Large intestine (tissue), 3 donors: ENCODE measurements around the gene PON1. TPM values are rescaled to one million over a fixed set of nuclear protein-coding genes. Genes with fewer than 3 reads are reported as not detected.

ENCODE experiments used
- DNase-seq, 2 donors: peaks; one replicate each; pipeline versions ENCODE4 v3.0.0 to v3.0.0-alpha.2; 2013
- H3K27ac ChIP-seq: one replicate; pipeline ENCODE4 v1.5.1; 2013; ENCODE audit warnings: low read length
- H3K27me3 ChIP-seq: 2 replicates; pipeline ENCODE4 v1.6.1; 2013; ENCODE audit warnings: low read length; ENCODE audit not compliant: control insufficient read depth, insufficient read depth
- H3K36me3 ChIP-seq: 2 replicates; pipeline ENCODE4 v1.6.1; 2013; ENCODE audit warnings: low read length; ENCODE audit not compliant: control insufficient read depth, insufficient read depth
- H3K4me1 ChIP-seq: one replicate; pipeline ENCODE4 v1.6.1; 2013; ENCODE audit warnings: low read length; ENCODE audit not compliant: control insufficient read depth, insufficient read depth
- H3K4me3 ChIP-seq: one replicate; pipeline ENCODE4 v1.5.1; 2013; ENCODE audit warnings: low read length
- H3K9me3 ChIP-seq: one replicate; pipeline ENCODE4 v1.6.1; 2013; ENCODE audit warnings: mild to moderate bottlenecking, low read depth, low read length, moderate library complexity; ENCODE audit not compliant: control insufficient read depth
- WGBS: methylation state at CpG from one replicate; pipeline ENCODE4 v1.1.5; 2013; ENCODE audit warnings: low lambda C conversion rate; ENCODE audit not compliant: insufficient coverage; 5-methylcytosine and 5-hydroxymethylcytosine counted together
- polyA plus RNA-seq: library from polyadenylated mRNA; unstranded; fragments of 120-200 nt; gene quantifications from one replicate; pipeline ENCODE4 v1.2.1, GENCODE V29; 2013

Gene PON1
- polyA plus RNA-seq, 1 donor, result 2.3 TPM

- Histone ChIP-seq H3K27me3 (no peaks in the 10 kb centered on the region), H3K36me3 (no peaks in the 10 kb centered on the region), H3K4me3 (no peak overlapping the region), H3K27ac (no peak overlapping the region), H3K9me3 (no peaks in the 10 kb centered on the region), H3K4me1 (no peaks in the 10 kb centered on the region)
- DNase-seq, result no peak
- WGBS, result no CpG with 5 or more reads among the region's 1 CpG
Measured at GRCh38 chr7:95297041-95297440, 27.3 kb downstream of the PON1 start.

GRCh38 chr7:95296456-95296855 lies 27.9 kb downstream of the PON1 start:
- H3K4me3 ChIP-seq, result no peak overlapping the region
- no peaks in the 10 kb centered on the region for H3K27me3 ChIP-seq
- no peaks in the 10 kb centered on the region for H3K4me1 ChIP-seq
- H3K9me3 ChIP-seq, result no peaks in the 10 kb centered on the region
- H3K27ac ChIP-seq, result no peak overlapping the region
- no peak for DNase-seq
- WGBS, result no CpG with 5 or more reads among the region's 6 CpGs
- no peaks in the 10 kb centered on the region for H3K36me3 ChIP-seq

GRCh38 chr7:95295397-95295796 lies 28.9 kb downstream of the PON1 start:
- Histone ChIP-seq H3K4me1 (no peaks in the 10 kb centered on the region), H3K36me3 (peaks cover 2% of the 10 kb centered on the region), H3K9me3 (no peaks in the 10 kb centered on the region), H3K27me3 (no peaks in the 10 kb centered on the region), H3K4me3 (no peak overlapping the region), H3K27ac (no peak overlapping the region)
- DNase-seq, result no peak

- Histone ChIP-seq H3K9me3 (no peaks in the 10 kb centered on the region), H3K4me3 (no peak overlapping the region), H3K4me1 (no peaks in the 10 kb centered on the region), H3K36me3 (peaks cover 9% of the 10 kb centered on the region), H3K27me3 (no peaks in the 10 kb centered on the region), H3K27ac (no peak overlapping the region)
- 100% methylated on average over 2 of the region's 7 CpGs for WGBS
- no peak for DNase-seq
Measured at GRCh38 chr7:95290166-95290830, 34.0 kb downstream of the PON1 start.

GRCh38 chr7:95286096-95286495 lies 38.2 kb downstream of the PON1 start:
- Histone ChIP-seq H3K4me1 (no peaks in the 10 kb centered on the region), H3K27me3 (no peaks in the 10 kb centered on the region), H3K27ac (no peak overlapping the region), H3K9me3 (no peaks in the 10 kb centered on the region), H3K4me3 (no peak overlapping the region), H3K36me3 (peaks cover 15% of the 10 kb centered on the region)
- no peak for DNase-seq
- 50% methylated on average over 1 of the region's 2 CpGs for WGBS

GRCh38 chr7:95279417-95279816 lies 44.9 kb downstream of the PON1 start:
- Histone ChIP-seq H3K9me3 (no peaks in the 10 kb centered on the region), H3K27ac (no peak overlapping the region), H3K4me1 (no peaks in the 10 kb centered on the region), H3K27me3 (no peaks in the 10 kb centered on the region), H3K36me3 (peaks cover 11% of the 10 kb centered on the region), H3K4me3 (no peak overlapping the region)
- no peak for DNase-seq
- 33% methylated on average over 1 of the region's 2 CpGs for WGBS

- no peaks in the 10 kb centered on the region for H3K4me1 ChIP-seq
- no peak overlapping the region for H3K4me3 ChIP-seq
- H3K27me3 ChIP-seq, result no peaks in the 10 kb centered on the region
- no peak overlapping the region for H3K27ac ChIP-seq
- no peak for DNase-seq
- peaks cover 12% of the 10 kb centered on the region for H3K36me3 ChIP-seq
- H3K9me3 ChIP-seq, result no peaks in the 10 kb centered on the region
- WGBS, result 33% methylated on average over 1 of the region's 2 CpGs
Measured at GRCh38 chr7:95276114-95276513, 48.2 kb downstream of the PON1 start.

GRCh38 chr7:95269640-95270039 lies 54.7 kb downstream of the PON1 start:
- no peak for DNase-seq
- no peak overlapping the region for H3K4me3 ChIP-seq
- no peaks in the 10 kb centered on the region for H3K4me1 ChIP-seq
- no CpG with 5 or more reads among the region's 5 CpGs for WGBS
- no peaks in the 10 kb centered on the region for H3K9me3 ChIP-seq
- H3K27ac ChIP-seq, result no peak overlapping the region
- H3K27me3 ChIP-seq, result no peaks in the 10 kb centered on the region
- peaks cover 11% of the 10 kb centered on the region for H3K36me3 ChIP-seq

GRCh38 chr7:95267754-95268153 lies 56.6 kb downstream of the PON1 start:
- no peak for DNase-seq
- H3K4me1 ChIP-seq, result no peaks in the 10 kb centered on the region
- H3K27me3 ChIP-seq, result no peaks in the 10 kb centered on the region
- peaks cover 3% of the 10 kb centered on the region for H3K36me3 ChIP-seq
- 86% methylated on average over 1 of the region's 2 CpGs for WGBS
- no peaks in the 10 kb centered on the region for H3K9me3 ChIP-seq
- no peak overlapping the region for H3K27ac ChIP-seq
- H3K4me3 ChIP-seq, result no peak overlapping the region

- no CpG with 5 or more reads among the region's 2 CpGs for WGBS
- Histone ChIP-seq H3K27ac (no peak overlapping the region), H3K27me3 (no peaks in the 10 kb centered on the region), H3K36me3 (peaks cover 3% of the 10 kb centered on the region), H3K9me3 (no peaks in the 10 kb centered on the region), H3K4me3 (no peak overlapping the region), H3K4me1 (no peaks in the 10 kb centered on the region)
- no peak for DNase-seq
Measured at GRCh38 chr7:95265634-95266033, 58.7 kb downstream of the PON1 start.

GRCh38 chr7:95264363-95264891 lies 59.9 kb downstream of the PON1 start:
- Histone ChIP-seq H3K4me3 (no peak overlapping the region), H3K27me3 (no peaks in the 10 kb centered on the region), H3K9me3 (no peaks in the 10 kb centered on the region), H3K36me3 (peaks cover 3% of the 10 kb centered on the region), H3K27ac (no peak overlapping the region), H3K4me1 (no peaks in the 10 kb centered on the region)
- no peak for DNase-seq
- WGBS, result no CpG with 5 or more reads among the region's 6 CpGs
